Thyroid gland (tissue), 4 donors: Measurements from ENCODE around the gene SERINC3.

ENCODE experiments used
- POLR2A ChIP-seq, 2 donors: fragments of 450-650 bp; IDR thresholded peaks; one replicate each; pipeline ENCODE4 v1.6.1; 2017; ENCODE audit warnings: antibody characterized with exemption in 2 of 2, mild to moderate bottlenecking in 2 of 2, moderate library complexity in 1 of 2
- TF ChIP-seq, protein P1 (sequence below), 6 experiments: fragments of 200-600 bp in 3 of 6; fragments of 450-650 bp in 3 of 6; sonication (generic) in 3 of 6; IDR thresholded peaks; one replicate each; pipeline ENCODE4 v1.5.1; 2016 to 2019; ENCODE audit warnings: antibody characterized with exemption in 6 of 6, mild to moderate bottlenecking in 2 of 6, inconsistent platforms in 1 of 6, moderate library complexity in 1 of 6

DNA sequence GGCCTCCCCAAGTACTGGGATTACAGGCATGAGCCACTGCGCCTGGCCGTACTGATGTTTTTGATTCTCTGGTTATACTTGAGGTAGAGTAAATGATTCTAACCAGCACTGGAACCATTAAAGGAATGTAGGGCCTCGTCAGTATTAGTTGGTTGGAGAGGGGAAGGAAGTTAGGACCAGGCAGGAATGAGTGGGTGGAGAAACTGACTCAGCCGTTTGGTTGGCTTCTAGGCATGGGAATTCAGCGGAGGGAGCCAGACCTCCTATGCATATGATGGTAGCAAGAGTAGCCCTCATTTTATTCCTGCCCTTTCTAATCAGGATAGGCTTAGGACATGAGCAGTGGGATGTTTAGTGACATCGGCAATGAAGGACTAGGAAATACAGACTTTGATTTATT lies 19.0 kb upstream of the SERINC3 start:
- TF ChIP-seq, protein P1, sequence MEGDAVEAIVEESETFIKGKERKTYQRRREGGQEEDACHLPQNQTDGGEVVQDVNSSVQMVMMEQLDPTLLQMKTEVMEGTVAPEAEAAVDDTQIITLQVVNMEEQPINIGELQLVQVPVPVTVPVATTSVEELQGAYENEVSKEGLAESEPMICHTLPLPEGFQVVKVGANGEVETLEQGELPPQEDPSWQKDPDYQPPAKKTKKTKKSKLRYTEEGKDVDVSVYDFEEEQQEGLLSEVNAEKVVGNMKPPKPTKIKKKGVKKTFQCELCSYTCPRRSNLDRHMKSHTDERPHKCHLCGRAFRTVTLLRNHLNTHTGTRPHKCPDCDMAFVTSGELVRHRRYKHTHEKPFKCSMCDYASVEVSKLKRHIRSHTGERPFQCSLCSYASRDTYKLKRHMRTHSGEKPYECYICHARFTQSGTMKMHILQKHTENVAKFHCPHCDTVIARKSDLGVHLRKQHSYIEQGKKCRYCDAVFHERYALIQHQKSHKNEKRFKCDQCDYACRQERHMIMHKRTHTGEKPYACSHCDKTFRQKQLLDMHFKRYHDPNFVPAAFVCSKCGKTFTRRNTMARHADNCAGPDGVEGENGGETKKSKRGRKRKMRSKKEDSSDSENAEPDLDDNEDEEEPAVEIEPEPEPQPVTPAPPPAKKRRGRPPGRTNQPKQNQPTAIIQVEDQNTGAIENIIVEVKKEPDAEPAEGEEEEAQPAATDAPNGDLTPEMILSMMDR (IDR thresholded peaks at IDR 0.05), result no peak
- no peak for TF ChIP-seq POLR2A (IDR thresholded peaks at IDR 0.05)
